Sigmoid colon (tissue), 4 donors: ENCODE results near the gene CEP57.

Experiments used
- EP300 ChIP-seq, 4 donors: sonication (generic); formaldehyde crosslinking; IDR thresholded peaks; one replicate each; pipeline ENCODE4 v1.6.1; 2017; ENCODE audit warnings: antibody characterized with exemption in 4 of 4
- POLR2A ChIP-seq, 2 donors: fragments of 450-650 bp; IDR thresholded peaks; one replicate each; pipeline ENCODE4 v1.6.1; 2016; ENCODE audit warnings: antibody characterized with exemption in 2 of 2, mild to moderate bottlenecking in 2 of 2, moderate library complexity in 2 of 2
- POLR2AphosphoS5 ChIP-seq, 4 donors: sonication (generic); formaldehyde crosslinking; IDR thresholded peaks; one replicate each; pipeline ENCODE4 v1.6.1; 2017; ENCODE audit warnings: antibody characterized with exemption in 4 of 4
- TF ChIP-seq, protein P1 (sequence below), 4 experiments: fragments of 450-650 bp in 3 of 4; fragments of 200-600 bp in 1 of 4; IDR thresholded peaks; one replicate each; pipeline ENCODE4 v1.5.1; 2016 to 2019; ENCODE audit warnings: antibody characterized with exemption in 4 of 4, mild to moderate bottlenecking in 3 of 4, moderate library complexity in 2 of 4

DNA sequence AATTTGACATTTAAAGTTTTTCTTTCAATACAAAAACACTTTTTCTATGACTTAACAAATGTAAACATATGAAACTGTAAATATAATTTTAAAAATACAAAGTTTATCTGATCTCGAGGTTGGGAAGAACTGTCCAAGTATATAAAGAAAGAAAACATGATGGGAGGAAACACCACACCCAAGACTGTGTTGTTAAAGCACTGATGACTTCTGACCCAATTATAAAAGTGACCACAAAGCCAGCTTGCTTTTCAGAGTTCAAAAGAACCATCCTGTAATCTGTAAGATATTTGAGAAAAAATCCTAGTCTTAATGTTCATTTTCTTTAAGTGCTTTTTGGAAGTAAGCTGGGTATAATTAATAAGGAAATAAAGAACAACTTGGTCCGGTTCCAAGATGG, 15.6 kb downstream of the CEP57 start:
- TF ChIP-seq, protein P1, sequence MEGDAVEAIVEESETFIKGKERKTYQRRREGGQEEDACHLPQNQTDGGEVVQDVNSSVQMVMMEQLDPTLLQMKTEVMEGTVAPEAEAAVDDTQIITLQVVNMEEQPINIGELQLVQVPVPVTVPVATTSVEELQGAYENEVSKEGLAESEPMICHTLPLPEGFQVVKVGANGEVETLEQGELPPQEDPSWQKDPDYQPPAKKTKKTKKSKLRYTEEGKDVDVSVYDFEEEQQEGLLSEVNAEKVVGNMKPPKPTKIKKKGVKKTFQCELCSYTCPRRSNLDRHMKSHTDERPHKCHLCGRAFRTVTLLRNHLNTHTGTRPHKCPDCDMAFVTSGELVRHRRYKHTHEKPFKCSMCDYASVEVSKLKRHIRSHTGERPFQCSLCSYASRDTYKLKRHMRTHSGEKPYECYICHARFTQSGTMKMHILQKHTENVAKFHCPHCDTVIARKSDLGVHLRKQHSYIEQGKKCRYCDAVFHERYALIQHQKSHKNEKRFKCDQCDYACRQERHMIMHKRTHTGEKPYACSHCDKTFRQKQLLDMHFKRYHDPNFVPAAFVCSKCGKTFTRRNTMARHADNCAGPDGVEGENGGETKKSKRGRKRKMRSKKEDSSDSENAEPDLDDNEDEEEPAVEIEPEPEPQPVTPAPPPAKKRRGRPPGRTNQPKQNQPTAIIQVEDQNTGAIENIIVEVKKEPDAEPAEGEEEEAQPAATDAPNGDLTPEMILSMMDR (IDR thresholded peaks at IDR 0.05): no peak
- TF ChIP-seq POLR2A (IDR thresholded peaks at IDR 0.05) (no peak), POLR2AphosphoS5 (IDR thresholded peaks at IDR 0.05) (no peak), EP300 (IDR thresholded peaks at IDR 0.05) (no peak)
